Esophagus muscularis mucosa (tissue), 4 donors: Measurements from ENCODE around the gene ITPKC. TPM values are rescaled to one million over a fixed set of nuclear protein-coding genes. Genes with fewer than 3 reads are reported as not detected.
A peak's percentile ranks its signal among the peaks of the same experiment; 100 is the strongest.

Experiments
- DNase-seq: peaks from one replicate; pipeline ENCODE4 v3.0.0-alpha.2; 2017; ENCODE audit errors: extremely low spot score
- H3K27ac ChIP-seq, 4 donors: fragments of 200-600 bp; sonication (generic); replicated peaks in 1 of 4; 1 replicate in 3 of 4; 2 replicates in 1 of 4; pipeline ENCODE4 v1.5.1; 2016 to 2019; ENCODE audit warnings: mild to moderate bottlenecking in 1 of 4
- H3K27me3 ChIP-seq, 4 donors: fragments of 200-600 bp; sonication (generic); one replicate each; pipeline versions ENCODE4 v1.5.1 to v1.6.0; 2016 to 2019
- H3K36me3 ChIP-seq, 4 donors: fragments of 200-600 bp; sonication (generic); one replicate each; pipeline ENCODE4 v1.5.1; 2016 to 2019
- H3K4me1 ChIP-seq, 4 donors: fragments of 200-600 bp; sonication (generic); one replicate each; pipeline ENCODE4 v1.5.1; 2016 to 2019
- H3K4me3 ChIP-seq, 4 donors: fragments of 200-600 bp; sonication (generic); 1 replicate in 2 of 4; 2 replicates in 2 of 4; pipeline ENCODE4 v1.5.1; 2016 to 2019; ENCODE audit warnings: mild to moderate bottlenecking in 4 of 4, moderate library complexity in 1 of 4
- H3K9me3 ChIP-seq, 4 donors: fragments of 200-600 bp; sonication (generic); 1 replicate in 3 of 4; 2 replicates in 1 of 4; pipeline ENCODE4 v1.5.1; 2016 to 2019
- CTCF ChIP-seq, 3 experiments: fragments of 200-600 bp in 2 of 3; fragments of 450-650 bp in 1 of 3; sonication (generic) in 2 of 3; IDR thresholded peaks; one replicate each; pipeline ENCODE4 v1.5.1; 2017 to 2019; ENCODE audit warnings: antibody characterized with exemption in 3 of 3, mild to moderate bottlenecking in 2 of 3, moderate library complexity in 1 of 3
- EP300 ChIP-seq: sonication (generic); formaldehyde crosslinking; IDR thresholded peaks from one replicate; pipeline ENCODE4 v1.6.1; 2017; ENCODE audit warnings: antibody characterized with exemption
- POLR2A ChIP-seq: fragments of 450-650 bp; IDR thresholded peaks from one replicate; pipeline ENCODE4 v1.6.1; 2017; ENCODE audit warnings: antibody characterized with exemption, moderate library complexity, mild to moderate bottlenecking, low read depth
- POLR2AphosphoS5 ChIP-seq, 2 donors: sonication (generic); formaldehyde crosslinking; IDR thresholded peaks; one replicate each; pipeline ENCODE4 v1.6.1; 2017; ENCODE audit warnings: antibody characterized with exemption in 2 of 2
- WGBS: methylation state at CpG from one replicate; pipeline ENCODE4 v1.1.5; 2018; 5-methylcytosine and 5-hydroxymethylcytosine counted together
- intact Hi-C: fragments of 100-400 bp; cut with DNase I; formaldehyde crosslinking; loops from one replicate; pipeline ENCODE4 v1.15.1; 2023
- total RNA-seq, 4 donors: library from RNA; depleted of rRNA; stranded (reverse); fragments of >200 nt; gene quantifications; one replicate each; pipeline versions ENCODE4 v1.1.0 to v1.2.1, GENCODE V29; 2016

ITPKC gene
- total RNA-seq, result 100 to 1,000 TPM in 1 of 4 donors, 10 to 100 TPM in 3; 28.7 to 123 (median 33.3) TPM

- TF ChIP-seq POLR2AphosphoS5 (IDR thresholded peaks at IDR 0.05), result peak; percentile 97 to 99
- peak; percentile 82 for TF ChIP-seq POLR2A
- TF ChIP-seq EP300, result no peak
- TF ChIP-seq CTCF (IDR thresholded peaks at IDR 0.05), result peak; percentile 9 to 38 (median 33)
- 0% methylated on average over 1 of the region's 76 CpGs for WGBS
- DNase-seq, result peak; percentile 100
- Histone ChIP-seq H3K9me3 (no peaks in the 10 kb centered on the region), H3K36me3 (peaks cover 0 to 24% (median 17%) of the 10 kb centered on the region in 4 donors), H3K27ac (peak within 1 kb of the TSS; percentile 95 to 99 (median 98)), H3K4me3 (peak within 1 kb of the TSS; percentile 73 to 92 (median 78)), H3K4me1 (peaks cover 30 to 82% (median 68%) of the 10 kb centered on the region in 4 donors), H3K27me3 (no peaks in the 10 kb centered on the region)
- intact Hi-C loops, result no loop called here
These were observed at the start of gene ITPKC, which contains the start of gene COQ8B for GRCh38 chr19:40716482-40717324. TSS of gene ITPKC (plus strand) at chr19:40717112. CDS start at chr19:40717136, 24 bp downstream. TSS of gene COQ8B (minus strand) at chr19:40716886. CDS start at chr19:40714632, 2,254 bp downstream.

- Histone ChIP-seq H3K27ac (no peak overlapping the region), H3K36me3 (peaks cover 54 to 61% (median 59%) of the 10 kb centered on the region in 4 donors), H3K4me3 (no peak overlapping the region), H3K9me3 (no peaks in the 10 kb centered on the region), H3K4me1 (peaks cover 15 to 19% (median 16%) of the 10 kb centered on the region in 4 donors), H3K27me3 (no peaks in the 10 kb centered on the region)
- intact Hi-C loops, result loop anchor here (10.0 kb wide), 1 partner anchor 477 kb away; no protein-coding TSS in a partner anchor
- TF ChIP-seq POLR2AphosphoS5 (IDR thresholded peaks at IDR 0.05), result no peak
- TF ChIP-seq POLR2A, result no peak
- TF ChIP-seq CTCF (IDR thresholded peaks at IDR 0.05), result no peak
- no peak for TF ChIP-seq EP300
- no peak for DNase-seq
- 90% methylated on average over 12 of the region's 14 CpGs for WGBS
These were observed 49.3 kb upstream of the ITPKC start for GRCh38 chr19:40667602-40668001.

- Histone ChIP-seq H3K27ac (no peak overlapping the region), H3K4me3 (no peak overlapping the region), H3K9me3 (no peaks in the 10 kb centered on the region), H3K36me3 (peaks cover 69 to 76% (median 74%) of the 10 kb centered on the region in 4 donors), H3K4me1 (peaks cover 2 to 4% (median 3%) of the 10 kb centered on the region in 4 donors), H3K27me3 (no peaks in the 10 kb centered on the region)
- intact Hi-C loops, result loop anchor here (10.0 kb wide), 1 partner anchor 476 kb away; no protein-coding TSS in a partner anchor
- WGBS, result 92% methylated on average over 5 of the region's 7 CpGs
- no peak for TF ChIP-seq CTCF (IDR thresholded peaks at IDR 0.05)
- TF ChIP-seq POLR2A, result no peak
- no peak for TF ChIP-seq POLR2AphosphoS5 (IDR thresholded peaks at IDR 0.05)
- no peak for TF ChIP-seq EP300
- DNase-seq, result no peak
These were observed 47.8 kb upstream of the ITPKC start for GRCh38 chr19:40668991-40669614.

- TF ChIP-seq POLR2AphosphoS5 (IDR thresholded peaks at IDR 0.05), result no peak
- no peak for TF ChIP-seq EP300
- TF ChIP-seq POLR2A, result no peak
- no peak for TF ChIP-seq CTCF (IDR thresholded peaks at IDR 0.05)
- intact Hi-C loops, result no loop called here
- 77% methylated on average over 8 of the region's 9 CpGs for WGBS
- Histone ChIP-seq H3K4me3 (no peak overlapping the region), H3K4me1 (peaks cover 0 to 4% (median 0%) of the 10 kb centered on the region in 4 donors), H3K27ac (no peak overlapping the region), H3K9me3 (no peaks in the 10 kb centered on the region), H3K36me3 (peaks cover 78 to 99% (median 95%) of the 10 kb centered on the region in 4 donors), H3K27me3 (no peaks in the 10 kb centered on the region)
- DNase-seq, result no peak
These were observed 45.5 kb upstream of the ITPKC start for GRCh38 chr19:40671404-40671803.
